Omental fat pad (tissue), 4 donors: ENCODE results near the gene INSIG2. TPM values are rescaled to one million over a fixed set of nuclear protein-coding genes. Genes with fewer than 3 reads are reported as not detected.

Experiments
- ATAC-seq: fragments of 150-250 bp; one replicate; pipeline ENCODE4 v1.9.1; 2016; ENCODE audit warnings: mild to moderate bottlenecking, moderate library complexity; ENCODE audit not compliant: low FRiP score
- DNase-seq: peaks from one replicate; pipeline ENCODE4 v3.0.0-alpha.2; 2019; ENCODE audit warnings: low spot score
- total RNA-seq, 4 donors: library from RNA; depleted of rRNA; stranded (reverse); fragments of >200 nt; gene quantifications; one replicate each; pipeline ENCODE4 v1.1.0, GENCODE V29; 2016
- TF ChIP-seq, protein P1 (sequence below), 3 donors: fragments of 450-650 bp; IDR thresholded peaks; one replicate each; pipeline ENCODE4 v1.5.1; 2016 to 2017; ENCODE audit warnings: antibody characterized with exemption in 3 of 3, mild to moderate bottlenecking in 3 of 3, moderate library complexity in 2 of 3

INSIG2 gene
- total RNA-seq, 4 donors from 2014 or later = 5.3 to 15.9 (median 9.7) TPM

DNA sequence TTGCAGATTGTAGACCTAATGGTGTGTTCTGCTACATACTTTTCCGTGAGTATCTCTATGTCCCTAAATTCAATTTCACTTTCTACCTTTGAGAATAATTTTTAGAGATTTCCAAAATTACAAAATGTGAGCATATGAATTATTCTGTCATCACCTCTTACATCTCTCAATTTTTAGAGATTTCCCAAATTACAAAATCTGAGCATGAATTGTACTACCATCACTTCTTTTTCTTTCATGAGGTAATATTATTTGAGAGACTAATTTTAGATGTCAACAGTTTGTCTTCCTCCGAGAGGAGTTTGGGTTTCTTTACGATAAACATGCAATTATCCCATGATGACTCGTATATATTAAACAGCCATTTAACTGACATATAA lies 32.1 kb downstream of the INSIG2 start:
- TF ChIP-seq, protein P1, sequence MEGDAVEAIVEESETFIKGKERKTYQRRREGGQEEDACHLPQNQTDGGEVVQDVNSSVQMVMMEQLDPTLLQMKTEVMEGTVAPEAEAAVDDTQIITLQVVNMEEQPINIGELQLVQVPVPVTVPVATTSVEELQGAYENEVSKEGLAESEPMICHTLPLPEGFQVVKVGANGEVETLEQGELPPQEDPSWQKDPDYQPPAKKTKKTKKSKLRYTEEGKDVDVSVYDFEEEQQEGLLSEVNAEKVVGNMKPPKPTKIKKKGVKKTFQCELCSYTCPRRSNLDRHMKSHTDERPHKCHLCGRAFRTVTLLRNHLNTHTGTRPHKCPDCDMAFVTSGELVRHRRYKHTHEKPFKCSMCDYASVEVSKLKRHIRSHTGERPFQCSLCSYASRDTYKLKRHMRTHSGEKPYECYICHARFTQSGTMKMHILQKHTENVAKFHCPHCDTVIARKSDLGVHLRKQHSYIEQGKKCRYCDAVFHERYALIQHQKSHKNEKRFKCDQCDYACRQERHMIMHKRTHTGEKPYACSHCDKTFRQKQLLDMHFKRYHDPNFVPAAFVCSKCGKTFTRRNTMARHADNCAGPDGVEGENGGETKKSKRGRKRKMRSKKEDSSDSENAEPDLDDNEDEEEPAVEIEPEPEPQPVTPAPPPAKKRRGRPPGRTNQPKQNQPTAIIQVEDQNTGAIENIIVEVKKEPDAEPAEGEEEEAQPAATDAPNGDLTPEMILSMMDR (IDR thresholded peaks at IDR 0.05) = no peak
- DNase-seq = no peak
- ATAC-seq = no peak

DNA sequence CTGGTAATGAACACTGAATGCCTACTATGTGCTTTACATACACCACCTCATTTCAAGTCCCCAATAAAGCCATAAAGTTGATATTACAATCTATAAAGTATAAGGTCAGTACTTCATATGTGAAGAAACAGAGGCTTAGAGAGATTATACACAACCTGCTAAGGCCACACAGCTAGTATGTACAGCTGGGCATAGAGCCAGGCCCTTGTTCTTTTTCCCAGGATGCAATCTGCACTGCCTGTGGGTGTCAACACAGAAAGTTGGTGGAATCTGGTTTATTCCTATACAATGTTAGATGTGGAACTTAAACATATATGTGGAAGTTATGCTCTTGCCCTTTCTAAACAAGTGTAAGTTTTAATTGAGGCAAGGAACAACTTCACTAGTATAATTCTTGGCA lies 32.8 kb downstream of the INSIG2 start:
- DNase-seq (no peak), ATAC-seq (no peak)
- TF ChIP-seq, protein P1 (IDR thresholded peaks at IDR 0.05) = no peak

DNA sequence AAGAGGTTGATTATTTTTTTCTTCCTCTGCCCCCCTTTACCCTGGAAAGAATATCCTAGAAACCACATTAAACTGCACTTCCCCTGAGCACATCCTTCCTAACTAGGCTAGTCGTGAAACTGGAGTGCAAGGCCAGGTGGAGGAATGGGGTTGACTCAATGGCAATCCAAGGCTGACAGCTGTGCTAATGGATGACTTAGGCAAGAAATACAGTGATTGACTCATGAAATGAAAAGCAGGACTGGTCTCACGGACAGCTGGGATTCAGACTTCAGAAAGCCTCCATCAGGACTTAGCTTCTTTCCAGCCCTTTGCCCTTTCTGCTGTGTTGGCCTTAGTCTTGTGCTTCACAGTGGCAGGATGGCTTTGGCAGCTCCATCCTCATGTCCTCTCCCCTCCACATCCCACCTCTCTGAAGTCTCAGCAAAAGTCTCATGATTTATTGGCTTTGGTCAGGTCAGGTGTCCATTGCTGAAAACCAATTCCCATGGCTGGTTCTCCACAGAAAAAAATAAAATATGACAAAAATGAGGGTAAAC lies 33.8 kb downstream of the INSIG2 start:
- ATAC-seq (no peak), DNase-seq (no peak)
- TF ChIP-seq, protein P1 (IDR thresholded peaks at IDR 0.05) = no peak

- DNase-seq = no peak
- TF ChIP-seq, protein P1 (IDR thresholded peaks at IDR 0.05) = no peak
- no peak for ATAC-seq
These were observed 34.5 kb downstream of the INSIG2 start for GRCh38 chr2:118122594-118123281.

DNA sequence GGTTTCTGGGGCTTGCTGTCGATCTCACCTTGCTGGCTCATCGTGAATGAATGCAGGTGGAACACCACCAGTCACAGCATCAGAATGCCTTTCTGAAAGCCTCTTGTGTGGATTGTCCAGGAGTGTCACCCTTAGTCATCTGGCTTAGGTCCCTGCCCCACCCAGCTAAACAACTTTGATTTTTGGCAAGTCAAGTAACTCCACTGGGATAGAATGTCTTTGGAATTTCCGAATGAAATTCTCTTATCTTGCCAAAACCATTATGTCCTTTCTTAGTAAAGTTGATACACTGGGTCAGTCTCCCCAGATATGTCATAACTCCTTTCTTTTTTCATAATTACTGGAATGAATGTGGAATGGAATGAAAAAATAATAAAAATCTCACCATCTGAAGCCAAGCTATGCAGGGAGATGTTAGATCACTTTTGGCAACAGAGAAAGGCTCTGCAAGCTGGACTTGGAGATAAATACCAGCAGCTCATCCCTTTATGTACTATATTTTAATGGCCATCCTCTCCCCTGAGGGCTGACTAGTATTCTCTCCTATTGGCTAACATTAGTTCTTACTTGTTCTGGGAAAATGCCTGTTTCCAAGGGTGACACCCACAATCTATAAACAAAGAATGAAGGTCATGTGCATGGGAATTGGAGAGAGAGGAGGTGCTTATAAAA lies 35.4 kb downstream of the INSIG2 start:
- ATAC-seq (peak; percentile 71), DNase-seq (no peak)
- TF ChIP-seq, protein P1 (IDR thresholded peaks at IDR 0.05) = no peak

GRCh38 chr2:118124288-118124891 lies 36.1 kb downstream of the INSIG2 start:
- DNase-seq (no peak), ATAC-seq (no peak)
- TF ChIP-seq, protein P1 (IDR thresholded peaks at IDR 0.05) = no peak
